ENCODE results near the gene GPAM. TPM values are rescaled to one million over a fixed set of nuclear protein-coding genes. Genes with fewer than 3 reads are reported as not detected.

Gene GPAM
- total RNA-seq, 1 donor from 2014 or later: 10.0 TPM

- Mint-ChIP-seq H3K27me3 (ENCODE audit: unreplicated experiment) (peaks cover 14% of the 10 kb centered on the region), H3K4me3 (ENCODE audit: unreplicated experiment) (peak overlapping the region; percentile 83), H3K4me1 (ENCODE audit: unreplicated experiment) (peaks cover 17% of the 10 kb centered on the region), H3K27ac (ENCODE audit: unreplicated experiment) (peak overlapping the region; percentile 90), H3K36me3 (ENCODE audit: unreplicated experiment) (no peaks in the 10 kb centered on the region), H3K9me3 (ENCODE audit: unreplicated experiment) (no peaks in the 10 kb centered on the region)
- no peak for DNase-seq (ENCODE audit: extremely low spot score, unreplicated experiment)
- TF ChIP-seq CTCF (IDR thresholded peaks at IDR 0.05): no peak
Observed at GRCh38 chr10:112184052-112184371, 447 bp upstream of the GPAM start.

- no peak for TF ChIP-seq CTCF (IDR thresholded peaks at IDR 0.05)
- Mint-ChIP-seq H3K36me3 (ENCODE audit: unreplicated experiment) (peaks cover 2% of the 10 kb centered on the region), H3K4me1 (ENCODE audit: unreplicated experiment) (peaks cover 17% of the 10 kb centered on the region), H3K27ac (ENCODE audit: unreplicated experiment) (peak overlapping the region; percentile 90), H3K4me3 (ENCODE audit: unreplicated experiment) (peak overlapping the region; percentile 83), H3K9me3 (ENCODE audit: unreplicated experiment) (no peaks in the 10 kb centered on the region), H3K27me3 (ENCODE audit: unreplicated experiment) (peaks cover 8% of the 10 kb centered on the region)
- no peak for DNase-seq (ENCODE audit: extremely low spot score, unreplicated experiment)
Observed at GRCh38 chr10:112182784-112183328, 709 bp downstream of the GPAM start.

GRCh38 chr10:112177247-112177646, 6.3 kb downstream of the GPAM start:
- no peak for DNase-seq (ENCODE audit: extremely low spot score, unreplicated experiment)
- Mint-ChIP-seq H3K9me3 (ENCODE audit: unreplicated experiment) (no peaks in the 10 kb centered on the region), H3K27ac (ENCODE audit: unreplicated experiment) (no peak overlapping the region), H3K4me1 (ENCODE audit: unreplicated experiment) (no peaks in the 10 kb centered on the region), H3K4me3 (ENCODE audit: unreplicated experiment) (no peak overlapping the region), H3K27me3 (ENCODE audit: unreplicated experiment) (no peaks in the 10 kb centered on the region), H3K36me3 (ENCODE audit: unreplicated experiment) (peaks cover 26% of the 10 kb centered on the region)
- TF ChIP-seq CTCF (IDR thresholded peaks at IDR 0.05): no peak

- H3K27me3 Mint-ChIP-seq (ENCODE audit: unreplicated experiment): no peaks in the 10 kb centered on the region
- no peak for DNase-seq (ENCODE audit: extremely low spot score, unreplicated experiment)
- no peak for TF ChIP-seq CTCF (IDR thresholded peaks at IDR 0.05)
- no peaks in the 10 kb centered on the region for H3K9me3 Mint-ChIP-seq (ENCODE audit: unreplicated experiment)
- H3K27ac Mint-ChIP-seq (ENCODE audit: unreplicated experiment): no peak overlapping the region
- peaks cover 29% of the 10 kb centered on the region for H3K36me3 Mint-ChIP-seq (ENCODE audit: unreplicated experiment)
- no peak overlapping the region for H3K4me3 Mint-ChIP-seq (ENCODE audit: unreplicated experiment)
- H3K4me1 Mint-ChIP-seq (ENCODE audit: unreplicated experiment): no peaks in the 10 kb centered on the region
Observed at GRCh38 chr10:112176543-112176942, 7.0 kb downstream of the GPAM start.

- H3K27ac Mint-ChIP-seq (ENCODE audit: unreplicated experiment): no peak overlapping the region
- no peaks in the 10 kb centered on the region for H3K9me3 Mint-ChIP-seq (ENCODE audit: unreplicated experiment)
- no peaks in the 10 kb centered on the region for H3K27me3 Mint-ChIP-seq (ENCODE audit: unreplicated experiment)
- no peaks in the 10 kb centered on the region for H3K4me1 Mint-ChIP-seq (ENCODE audit: unreplicated experiment)
- peaks cover 39% of the 10 kb centered on the region for H3K36me3 Mint-ChIP-seq (ENCODE audit: unreplicated experiment)
- TF ChIP-seq CTCF (IDR thresholded peaks at IDR 0.05): no peak
- no peak overlapping the region for H3K4me3 Mint-ChIP-seq (ENCODE audit: unreplicated experiment)
- DNase-seq (ENCODE audit: extremely low spot score, unreplicated experiment): no peak
Observed at GRCh38 chr10:112175409-112175808, 8.2 kb downstream of the GPAM start.

Data from osteocyte (in vitro differentiated cells).